Lower leg skin (tissue), 4 donors: ENCODE data around the gene PTPN5. TPM values are rescaled to one million over a fixed set of nuclear protein-coding genes. Genes with fewer than 3 reads are reported as not detected.
A peak's percentile ranks its signal among the peaks of the same experiment; 100 is the strongest.

Source experiments
- DNase-seq, 2 donors: peaks; one replicate each; pipeline ENCODE4 v3.0.0-alpha.2; 2019; ENCODE audit warnings: low spot score in 2 of 2
- H3K4me3 ChIP-seq: fragments of 200-600 bp; sonication (generic); 2 replicates; pipeline ENCODE4 v1.5.1; 2017; ENCODE audit warnings: mild to moderate bottlenecking, low read depth; ENCODE audit not compliant: poor library complexity, severe bottlenecking
- POLR2A ChIP-seq, 2 donors: fragments of 450-650 bp; IDR thresholded peaks; one replicate each; pipeline ENCODE4 v1.6.1; 2016 to 2017; ENCODE audit warnings: antibody characterized with exemption in 2 of 2, mild to moderate bottlenecking in 1 of 2, moderate library complexity in 1 of 2
- WGBS, 2 donors: methylation state at CpG; one replicate each; pipeline ENCODE4 v1.1.5; 2018; 5-methylcytosine and 5-hydroxymethylcytosine counted together
- intact Hi-C: fragments of 100-400 bp; cut with DNase I; formaldehyde crosslinking; loops from one replicate; pipeline ENCODE4 v1.15.0; 2023; ENCODE audit warnings: low total_unique reads
- total RNA-seq, 4 donors: library from RNA; depleted of rRNA; stranded (reverse); fragments of >200 nt; gene quantifications; one replicate each; pipeline ENCODE4 v1.1.0, GENCODE V29; 2016
- TF ChIP-seq, protein P1 (sequence below), 3 donors: fragments of 450-650 bp; IDR thresholded peaks; one replicate each; pipeline ENCODE4 v1.5.1; 2016; ENCODE audit warnings: antibody characterized with exemption in 3 of 3, mild to moderate bottlenecking in 3 of 3, moderate library complexity in 2 of 3

PTPN5 gene
- total RNA-seq, 4 donors from 2014 or later, result 0.29 to 2.7 (median 0.69) TPM; not detected in 1

GRCh38 chr11:18699848-18700261, 91.7 kb downstream of the PTPN5 start:
- 60 to 65% methylated on average over 3 of the region's 3 CpGs for WGBS, 2 donors
- H3K4me3 ChIP-seq, result no peak overlapping the region
- DNase-seq, result peak in 1 of 2 donors; percentile 44
- no peak for TF ChIP-seq POLR2A (IDR thresholded peaks at IDR 0.05)
- TF ChIP-seq, protein P1, sequence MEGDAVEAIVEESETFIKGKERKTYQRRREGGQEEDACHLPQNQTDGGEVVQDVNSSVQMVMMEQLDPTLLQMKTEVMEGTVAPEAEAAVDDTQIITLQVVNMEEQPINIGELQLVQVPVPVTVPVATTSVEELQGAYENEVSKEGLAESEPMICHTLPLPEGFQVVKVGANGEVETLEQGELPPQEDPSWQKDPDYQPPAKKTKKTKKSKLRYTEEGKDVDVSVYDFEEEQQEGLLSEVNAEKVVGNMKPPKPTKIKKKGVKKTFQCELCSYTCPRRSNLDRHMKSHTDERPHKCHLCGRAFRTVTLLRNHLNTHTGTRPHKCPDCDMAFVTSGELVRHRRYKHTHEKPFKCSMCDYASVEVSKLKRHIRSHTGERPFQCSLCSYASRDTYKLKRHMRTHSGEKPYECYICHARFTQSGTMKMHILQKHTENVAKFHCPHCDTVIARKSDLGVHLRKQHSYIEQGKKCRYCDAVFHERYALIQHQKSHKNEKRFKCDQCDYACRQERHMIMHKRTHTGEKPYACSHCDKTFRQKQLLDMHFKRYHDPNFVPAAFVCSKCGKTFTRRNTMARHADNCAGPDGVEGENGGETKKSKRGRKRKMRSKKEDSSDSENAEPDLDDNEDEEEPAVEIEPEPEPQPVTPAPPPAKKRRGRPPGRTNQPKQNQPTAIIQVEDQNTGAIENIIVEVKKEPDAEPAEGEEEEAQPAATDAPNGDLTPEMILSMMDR (IDR thresholded peaks at IDR 0.05), result no peak
- intact Hi-C loops, result no loop called here

GRCh38 chr11:18699269-18699596, 92.4 kb downstream of the PTPN5 start:
- TF ChIP-seq, protein P1 (IDR thresholded peaks at IDR 0.05), result no peak
- 10 to 13% methylated on average over 9 of the region's 9 CpGs for WGBS, 2 donors
- H3K4me3 ChIP-seq, result peak overlapping the region; percentile 58
- intact Hi-C loops, result no loop called here
- no peak for DNase-seq

- peak in 1 of 2 donors; percentile 67 for TF ChIP-seq POLR2A (IDR thresholded peaks at IDR 0.05)
- TF ChIP-seq, protein P1 (IDR thresholded peaks at IDR 0.05), result no peak
- intact Hi-C loops, result no loop called here
- DNase-seq, result peak; percentile 90 to 98
- peak within 1 kb of the TSS; percentile 58 for H3K4me3 ChIP-seq
- 1 to 2% methylated on average over 44 to 46 of the region's 98 CpGs for WGBS, 2 donors
Measured at GRCh38 chr11:18698341-18699268, 93.0 kb downstream of the PTPN5 start, which contains the start of gene TMEM86A. Gene TMEM86A (plus strand): TSS chr11:18698779. CDS start chr11:18698887, 108 bp downstream.

GRCh38 chr11:18697576-18697975, 94.0 kb downstream of the PTPN5 start:
- TF ChIP-seq POLR2A (IDR thresholded peaks at IDR 0.05), result no peak
- TF ChIP-seq, protein P1 (IDR thresholded peaks at IDR 0.05), result no peak
- WGBS, 2 donors, result 87 to 92% methylated on average over 4 of the region's 4 CpGs
- intact Hi-C loops, result no loop called here
- H3K4me3 ChIP-seq, result no peak overlapping the region
- DNase-seq, result no peak

DNA sequence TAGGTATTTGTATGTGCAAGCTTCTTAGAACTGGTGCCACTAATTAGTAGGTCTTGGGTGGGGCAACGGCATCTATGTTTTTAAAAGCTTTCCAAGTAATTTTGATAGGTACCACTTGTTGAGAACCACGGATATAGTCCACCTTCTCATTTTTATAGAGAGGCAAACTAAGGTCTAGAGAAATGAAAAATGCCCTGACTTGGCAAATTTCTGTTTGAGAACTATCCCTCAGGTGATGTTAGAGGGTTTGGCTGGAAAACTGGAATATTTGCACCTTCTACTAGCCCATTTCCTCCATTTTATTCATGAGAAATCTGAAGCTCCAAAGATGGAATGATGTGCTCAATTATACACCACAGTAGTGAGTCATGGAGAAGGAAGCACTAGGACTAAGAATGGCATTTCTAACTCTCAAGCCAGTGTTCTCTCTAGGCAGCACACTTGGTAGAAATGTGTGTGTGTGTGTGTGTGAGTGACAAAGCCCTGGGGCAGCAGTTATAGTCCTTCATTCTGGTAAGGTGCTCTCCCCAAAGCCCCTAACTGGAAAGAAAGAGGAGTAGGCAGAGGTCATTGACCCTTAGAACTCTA, 94.9 kb downstream of the PTPN5 start:
- H3K4me3 ChIP-seq, result no peak overlapping the region
- TF ChIP-seq, protein P1 (IDR thresholded peaks at IDR 0.05), result no peak
- TF ChIP-seq POLR2A (IDR thresholded peaks at IDR 0.05), result no peak
- intact Hi-C loops, result no loop called here
- no peak for DNase-seq
- 71 to 76% methylated on average over 2 of the region's 2 CpGs for WGBS, 2 donors
